GM21737 (cell line): ENCODE measurements around the gene PAX5.

Source experiments
- ATAC-seq: cut with Tn5 transposase; IDR thresholded peaks from one replicate; pipeline ENCODE4 v1.9.1; 2021; ENCODE audit warnings: mild to moderate bottlenecking, moderate library complexity; ENCODE audit not compliant: unreplicated experiment

The PAX5 gene

DNA sequence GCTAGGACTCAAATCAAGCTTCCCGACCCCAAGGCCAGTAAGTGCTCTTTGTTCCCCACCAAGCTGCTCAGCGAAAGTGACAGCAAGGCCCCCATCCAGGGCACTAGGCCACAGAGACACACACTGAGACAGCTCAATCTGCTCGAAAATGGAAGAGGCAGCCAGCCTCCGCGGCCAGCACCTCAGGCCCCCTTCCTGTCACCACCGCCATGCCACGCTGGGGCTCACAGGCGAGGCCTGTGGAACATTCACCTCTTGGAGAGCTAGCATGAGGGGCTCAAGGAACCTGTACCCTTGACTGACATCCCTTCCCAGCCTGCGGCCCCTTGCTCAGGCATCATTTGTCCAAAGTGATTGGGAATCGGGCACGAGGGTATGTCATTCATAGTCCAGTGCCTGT is 71.4 kb downstream of the PAX5 start:
- ATAC-seq = no peak

DNA sequence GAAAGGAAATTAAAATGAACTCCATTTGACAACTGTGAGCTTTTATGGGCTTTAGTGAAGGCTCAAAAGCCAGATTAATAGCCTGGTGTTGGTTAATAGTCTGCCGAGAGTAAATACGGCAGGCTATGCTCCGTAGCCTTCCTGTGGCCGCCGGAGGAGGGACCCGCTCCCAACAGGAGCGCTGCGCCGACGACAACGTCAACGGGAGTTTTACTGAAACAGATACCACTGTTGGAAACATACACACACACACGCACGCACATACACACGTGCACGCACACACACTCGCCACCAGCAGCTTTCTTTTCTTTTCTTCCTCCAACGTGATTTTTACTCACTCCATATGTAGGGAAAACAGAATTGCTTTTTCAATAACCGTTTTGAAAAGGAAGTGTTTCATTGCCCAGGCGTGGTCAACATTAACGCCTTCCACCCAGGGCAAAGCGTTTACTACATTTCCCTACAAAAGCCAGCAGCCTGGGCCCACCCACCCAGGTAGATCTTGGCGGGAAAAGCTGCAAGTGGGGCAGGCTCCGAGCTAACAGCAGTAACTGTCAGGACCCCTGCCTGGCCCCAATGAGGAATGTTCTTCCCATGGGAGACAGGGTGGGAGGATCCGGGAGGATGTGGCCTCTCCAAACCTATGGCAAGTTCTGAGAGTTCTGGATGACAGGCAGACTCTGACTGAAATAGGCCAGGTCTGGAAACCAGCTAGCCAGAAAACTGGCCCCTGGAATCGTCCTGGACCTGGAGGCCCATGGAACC is 72.3 kb downstream of the PAX5 start:
- ATAC-seq = no peak

DNA sequence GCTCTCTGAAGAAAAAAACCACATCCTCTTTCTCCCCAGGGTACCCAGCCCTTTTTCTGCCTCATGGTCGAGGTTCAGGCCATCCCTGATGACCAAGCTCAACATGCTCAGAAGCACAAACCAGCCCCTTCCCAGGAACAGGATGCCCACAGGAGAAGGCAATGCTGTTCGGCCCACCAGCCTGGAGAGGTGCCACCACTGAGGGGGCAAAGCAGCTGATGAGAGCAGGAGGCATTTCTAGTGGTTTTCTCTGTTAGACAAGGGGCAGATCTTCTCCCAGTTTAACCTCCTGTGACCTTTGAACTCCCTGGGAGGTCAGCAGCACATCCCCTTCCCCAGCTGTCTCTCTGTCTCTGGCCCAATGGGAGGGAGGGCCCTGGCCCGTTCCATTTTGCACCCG is 73.0 kb downstream of the PAX5 start:
- ATAC-seq = no peak

DNA sequence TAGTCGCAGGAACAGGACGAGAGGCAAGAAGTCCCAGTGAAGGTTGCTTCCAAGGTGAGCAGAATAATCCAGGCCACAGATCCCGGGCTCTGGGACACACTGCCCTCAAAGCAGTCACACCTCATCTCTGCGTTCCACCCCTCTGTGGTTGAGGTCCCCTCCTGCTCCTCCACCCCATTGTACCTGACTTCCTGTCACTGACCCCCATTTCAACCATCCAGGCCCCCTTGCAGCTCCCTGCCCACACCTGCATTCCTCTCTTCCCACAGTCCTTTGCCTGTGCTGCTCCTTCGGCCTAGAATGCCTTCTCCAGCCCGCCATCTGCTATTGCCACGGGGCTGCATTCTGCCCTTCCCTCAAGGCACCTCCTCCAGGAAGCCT is 73.5 kb downstream of the PAX5 start:
- ATAC-seq = no peak

DNA sequence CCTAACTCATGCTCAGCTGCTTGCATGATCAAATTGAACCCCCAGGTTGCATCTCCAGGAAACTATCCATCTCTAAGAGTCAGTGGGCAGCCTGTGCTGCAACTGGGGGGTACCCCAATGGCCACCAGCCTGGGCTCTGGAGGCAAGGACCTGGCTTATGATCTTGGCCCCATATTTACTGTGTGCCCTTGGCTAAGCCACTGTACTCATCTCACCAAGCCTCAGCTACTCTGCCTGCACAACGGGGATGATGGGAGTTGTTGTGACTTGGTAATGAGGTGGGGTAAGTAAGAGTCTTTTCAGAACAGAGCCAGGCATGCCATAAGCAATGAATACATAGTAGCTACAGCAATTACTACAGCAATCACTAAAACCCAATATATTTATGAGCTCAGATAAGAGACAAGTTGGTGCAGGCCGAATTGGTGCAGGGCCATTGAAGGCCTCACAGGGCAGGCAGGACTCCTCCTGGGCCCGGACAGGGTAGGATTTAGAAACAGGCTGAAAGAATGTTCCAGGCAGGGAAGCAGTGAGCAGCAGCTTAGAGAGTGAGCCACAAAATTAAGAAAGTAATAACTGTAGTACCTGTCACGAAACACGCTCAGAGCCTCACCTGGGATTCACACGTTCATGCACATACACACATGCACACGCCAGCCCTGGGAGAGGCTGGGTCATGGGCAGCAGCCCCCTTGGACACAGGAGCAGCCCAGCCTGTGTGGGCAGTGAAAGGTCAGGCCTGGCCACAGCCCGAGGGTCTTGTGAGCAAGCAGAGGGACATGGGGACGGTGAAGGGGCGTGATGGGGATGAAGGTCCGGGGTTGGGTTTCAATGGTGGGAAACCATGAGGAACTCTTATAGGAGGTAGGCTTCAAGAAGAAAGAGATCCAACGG is 74.1 kb downstream of the PAX5 start:
- ATAC-seq = no peak

DNA sequence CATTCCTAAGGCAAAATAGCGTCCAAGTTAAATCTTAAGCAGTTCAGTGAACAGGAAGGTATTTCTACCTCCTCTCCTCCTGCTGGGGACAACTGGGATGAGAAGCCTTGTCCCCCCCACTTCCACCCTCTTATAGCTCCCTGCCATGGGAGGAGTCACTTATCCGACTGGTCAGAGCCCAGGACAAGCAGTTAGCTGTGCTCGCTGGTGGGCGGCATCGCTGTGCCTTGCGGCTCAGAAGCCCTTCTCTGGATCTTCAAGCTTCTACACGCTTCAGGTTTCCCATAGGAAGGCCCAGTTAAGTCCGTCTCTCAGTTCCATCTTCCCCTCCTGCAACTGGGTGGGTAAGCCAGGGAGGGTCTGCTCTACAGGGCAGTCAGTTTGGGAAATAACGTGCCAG is 77.2 kb downstream of the PAX5 start:
- ATAC-seq = no peak

DNA sequence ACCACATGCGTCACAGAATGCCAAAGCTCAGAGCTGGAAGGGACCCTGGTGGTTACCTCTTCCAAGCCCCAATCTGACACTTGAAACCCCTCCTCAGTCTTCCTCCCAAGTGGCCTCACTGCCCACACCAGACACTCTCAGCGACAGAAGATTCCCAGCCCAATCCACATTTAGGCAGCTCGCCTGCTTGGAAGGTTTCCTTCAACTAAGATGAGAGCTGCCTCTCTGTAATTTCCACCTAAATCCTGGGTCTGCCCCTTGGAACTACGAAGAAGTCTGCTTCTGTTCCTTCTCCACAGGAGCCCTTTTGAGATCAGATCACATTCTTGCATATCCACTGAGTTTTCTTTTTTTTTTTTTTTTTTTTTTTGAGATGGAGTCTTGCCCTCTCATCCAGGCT is 83.7 kb downstream of the PAX5 start:
- ATAC-seq = no peak

DNA sequence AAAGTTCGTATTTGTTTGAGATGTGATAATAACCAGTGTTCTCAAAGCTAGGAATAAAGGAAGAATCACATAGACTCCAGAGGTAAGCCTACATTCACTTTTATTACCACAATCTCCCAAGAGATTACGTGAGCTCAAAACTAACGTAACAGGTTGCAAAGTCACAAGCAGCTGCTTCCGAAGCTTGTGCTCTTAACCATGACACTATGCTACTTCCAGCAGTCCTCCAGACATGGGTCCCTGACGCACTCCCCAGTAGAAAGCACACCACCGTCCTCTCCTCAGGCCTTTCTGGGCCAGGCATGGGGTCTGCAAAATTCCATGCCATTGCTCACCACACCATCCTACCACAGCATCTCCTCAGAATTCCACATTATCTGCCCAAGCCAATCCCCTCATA is 84.6 kb downstream of the PAX5 start:
- ATAC-seq = no peak

DNA sequence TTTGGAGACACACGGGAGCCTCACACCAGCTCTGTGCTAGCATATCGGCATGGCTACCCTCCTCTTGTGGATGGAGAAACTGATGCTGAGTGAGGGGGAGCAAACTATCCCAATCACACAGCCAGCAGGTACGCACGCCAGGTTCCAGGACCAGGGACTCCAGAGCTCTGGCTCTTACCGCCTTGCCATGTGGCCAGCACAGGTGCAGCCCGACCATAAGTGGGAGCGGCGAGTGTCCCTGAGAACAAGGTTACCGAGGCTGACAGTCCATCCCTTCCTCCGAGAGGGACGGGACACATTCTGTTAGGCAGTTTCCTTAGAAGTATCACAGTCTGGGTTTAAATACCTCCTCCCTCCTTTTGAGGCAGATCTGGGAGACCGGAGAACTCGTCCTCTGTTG is 86.0 kb downstream of the PAX5 start:
- no peak for ATAC-seq

DNA sequence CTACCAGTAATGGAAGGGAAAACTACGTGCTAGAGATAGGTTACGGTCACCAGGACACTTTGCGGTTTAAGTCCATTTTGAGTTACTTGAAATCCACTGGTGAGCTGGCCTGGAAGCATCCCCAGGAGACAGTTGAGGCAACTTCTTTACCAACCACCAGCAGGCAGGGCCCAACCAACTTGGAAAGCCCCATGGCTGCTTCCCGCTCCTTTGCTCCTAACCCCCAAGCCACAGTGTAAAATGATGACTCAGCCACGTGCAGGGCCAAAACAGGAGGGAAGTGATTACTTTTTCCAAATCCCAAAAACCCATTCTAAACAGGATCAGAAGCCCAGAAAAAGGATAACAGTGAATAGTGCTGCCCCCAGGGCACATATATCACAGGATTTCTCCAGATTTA is 87.4 kb downstream of the PAX5 start:
- ATAC-seq = no peak

DNA sequence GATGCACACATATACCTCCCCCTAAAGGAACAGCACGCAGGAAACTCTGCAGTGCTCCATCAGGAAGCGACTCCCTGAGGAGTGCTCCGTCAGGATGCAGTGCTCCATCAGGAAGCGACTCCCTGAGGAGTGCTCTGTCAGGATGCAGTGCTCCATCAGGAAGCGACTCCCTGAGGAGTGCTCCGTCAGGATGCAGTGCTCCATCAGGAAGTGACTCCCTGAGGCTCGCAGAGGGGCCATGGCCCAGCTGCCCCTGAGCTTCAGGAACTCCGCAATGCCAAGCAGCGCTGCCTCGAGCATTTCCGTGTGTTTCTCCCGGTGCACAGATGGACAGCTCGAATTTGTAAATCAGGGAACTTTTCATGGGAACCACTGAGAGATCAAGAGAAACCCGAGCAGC is 88.1 kb downstream of the PAX5 start:
- ATAC-seq = no peak

DNA sequence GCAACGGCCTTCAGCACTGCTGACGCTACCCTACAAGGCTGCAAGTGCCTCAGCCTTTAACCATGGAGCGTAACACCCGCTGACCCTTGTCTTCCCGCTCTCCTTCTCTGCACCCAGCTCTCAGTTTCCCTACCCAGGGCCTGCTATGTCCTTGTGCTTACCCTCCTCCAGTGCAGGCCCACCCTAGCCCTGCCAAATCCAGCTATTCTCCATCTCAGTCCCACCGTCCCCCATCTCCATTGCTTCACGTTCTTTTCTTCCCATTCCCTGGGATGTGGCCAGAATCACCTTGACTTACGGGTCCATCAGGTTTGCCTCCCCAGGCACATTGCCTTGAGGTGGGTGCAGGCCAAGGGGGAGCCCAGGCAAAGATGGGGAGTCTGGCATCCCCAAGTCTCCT is 91.2 kb downstream of the PAX5 start:
- no peak for ATAC-seq

DNA sequence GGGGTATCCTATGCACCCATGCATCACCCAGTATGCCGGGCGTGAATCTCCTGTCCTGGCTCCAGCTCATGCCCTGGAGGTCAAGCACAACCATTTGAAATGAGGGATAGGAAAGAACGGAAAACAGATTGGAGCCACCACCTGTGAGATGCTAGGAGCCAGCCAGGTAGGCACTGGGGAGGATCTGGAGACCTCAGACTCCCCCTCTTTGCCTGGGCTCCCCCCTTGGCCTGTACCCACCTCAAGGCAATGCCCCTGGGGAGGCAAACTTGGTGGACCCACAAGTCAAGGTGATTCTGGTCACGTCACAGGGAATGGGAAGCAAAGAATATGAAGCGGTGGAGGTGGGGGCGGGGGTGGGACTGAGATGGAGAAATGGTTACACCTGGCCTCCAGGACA is 92.6 kb downstream of the PAX5 start:
- no peak for ATAC-seq

DNA sequence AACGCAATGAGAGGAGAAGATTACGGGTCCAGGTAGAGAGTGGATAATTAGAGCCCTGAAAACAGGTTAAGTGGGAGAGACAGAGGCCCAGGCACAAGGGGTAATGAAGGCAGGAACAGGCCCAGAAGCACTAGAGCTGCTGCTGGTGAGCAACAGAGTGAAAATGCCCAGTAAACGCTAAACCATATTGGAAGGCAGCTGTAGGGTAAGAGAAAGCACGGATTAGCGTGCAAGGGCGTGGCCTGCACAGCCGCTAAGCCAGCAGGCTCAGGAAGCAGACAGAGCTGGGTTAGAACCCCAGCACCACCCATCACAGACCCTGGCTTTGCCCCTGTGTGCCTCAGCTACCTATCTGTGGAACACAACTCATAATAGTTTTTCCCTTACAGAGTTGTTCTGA is 93.2 kb downstream of the PAX5 start:
- no peak for ATAC-seq

DNA sequence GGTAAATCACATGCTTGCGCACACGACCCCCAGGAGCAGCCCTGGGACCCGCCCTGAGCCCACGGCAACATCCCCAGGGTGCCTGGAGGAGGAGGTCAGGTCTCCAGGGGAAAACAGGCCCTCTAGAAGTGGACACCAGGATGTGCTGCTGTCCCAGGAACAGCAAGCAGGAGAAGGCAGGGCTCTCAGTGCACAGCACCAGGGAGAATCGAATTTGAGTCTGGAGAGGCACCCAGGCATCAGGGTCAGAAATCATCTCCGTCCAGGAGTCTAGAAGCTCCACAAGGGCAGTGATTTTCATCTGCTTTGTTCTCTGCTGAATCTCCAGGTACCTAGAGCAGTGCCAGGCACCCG is 93.6 kb downstream of the PAX5 start:
- no peak for ATAC-seq

DNA sequence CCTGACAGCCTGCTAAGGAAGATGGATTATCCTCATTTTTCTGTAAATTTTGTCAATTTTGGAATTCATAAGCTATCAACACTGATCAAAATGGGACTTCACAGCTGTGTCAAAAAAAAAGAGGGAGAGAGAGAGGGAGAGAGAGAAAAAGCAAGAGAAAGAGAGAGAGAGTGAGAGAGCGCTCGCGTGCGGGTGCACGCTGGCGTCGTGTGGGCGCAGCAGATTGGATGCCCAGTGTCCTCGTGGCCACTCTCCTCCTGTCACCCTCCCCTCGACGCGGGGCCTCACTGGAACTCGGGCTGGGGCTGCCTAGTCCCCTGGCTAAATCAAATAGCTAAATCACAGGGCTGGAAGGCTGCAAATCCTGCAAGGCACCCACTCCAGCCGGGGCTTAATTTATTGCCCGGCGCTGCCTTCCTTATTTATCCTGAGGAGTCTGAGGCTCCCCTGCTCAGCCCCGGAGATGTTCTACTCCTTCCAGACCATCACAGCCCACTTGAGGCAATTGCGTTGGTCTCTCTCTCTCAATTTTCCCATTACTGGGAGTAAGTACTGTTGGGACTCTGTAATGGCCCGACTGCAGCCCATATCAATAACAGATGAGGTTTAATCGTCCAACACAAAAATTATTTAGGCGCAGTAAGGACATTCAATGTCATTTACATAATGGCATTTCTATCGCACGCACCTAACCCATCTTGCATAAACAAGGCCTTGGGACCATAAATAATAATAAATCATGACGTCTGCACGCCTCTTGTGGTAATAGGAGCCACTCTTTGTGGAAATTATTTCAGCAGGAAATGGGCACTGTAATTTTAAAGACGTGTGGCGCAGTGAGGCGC is 94.2 kb downstream of the PAX5 start:
- no peak for ATAC-seq

DNA sequence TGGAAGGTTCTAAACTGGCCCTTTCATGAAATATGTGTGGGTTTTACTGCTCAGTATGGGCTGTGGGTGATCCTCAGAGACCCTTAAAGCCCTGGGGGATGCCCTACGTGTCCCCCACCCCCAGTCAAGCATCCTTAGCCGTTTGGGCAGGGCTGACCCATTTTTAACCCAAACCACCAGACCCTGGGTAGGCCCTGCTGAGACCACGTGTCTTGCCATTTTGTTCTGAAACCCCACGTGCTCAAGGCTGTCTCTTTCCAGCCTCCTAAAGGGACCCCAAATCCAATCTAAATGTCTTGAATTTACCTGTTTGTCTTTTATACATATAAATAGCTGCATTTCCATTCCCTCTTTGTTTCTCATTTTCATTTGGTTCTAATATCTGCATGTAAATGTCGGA is 94.9 kb downstream of the PAX5 start:
- ATAC-seq = no peak

DNA sequence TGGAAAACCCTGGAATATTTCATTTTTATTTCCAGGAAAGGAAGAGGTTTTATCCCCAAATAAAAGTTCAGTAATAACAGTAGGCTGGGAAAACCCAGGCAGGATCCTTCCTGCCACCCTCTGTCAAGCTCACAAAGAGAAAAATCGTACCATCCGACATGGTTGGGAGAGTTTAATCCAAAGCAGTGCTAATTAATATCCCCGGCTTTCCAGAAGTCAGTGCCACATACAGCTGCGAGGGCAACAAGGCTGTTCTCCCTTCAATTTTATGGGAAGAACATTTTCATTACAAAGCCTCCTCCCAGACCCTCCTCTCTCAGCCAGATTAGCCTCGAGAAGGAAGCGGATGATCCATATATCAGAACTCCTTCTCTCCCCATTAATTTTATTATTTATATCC is 95.5 kb downstream of the PAX5 start:
- ATAC-seq = no peak

DNA sequence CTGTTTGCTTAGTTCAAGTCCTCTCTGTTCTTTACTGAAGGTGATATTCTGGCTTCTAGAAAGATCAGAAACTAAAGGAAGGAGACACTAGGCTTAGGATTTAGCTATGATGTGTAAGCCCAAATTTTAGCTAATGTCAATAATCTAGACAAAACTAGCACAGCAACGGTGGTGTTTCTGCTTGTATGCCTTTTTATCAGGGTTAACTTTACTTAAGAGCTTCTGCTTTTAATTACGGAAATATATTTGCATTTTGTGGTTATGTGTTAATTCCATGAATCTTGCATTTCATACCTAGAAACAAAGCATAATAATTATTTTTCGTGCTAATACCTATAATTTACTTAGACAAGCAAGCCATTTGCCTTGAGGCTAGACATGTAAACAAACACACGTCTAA is 96.1 kb downstream of the PAX5 start:
- ATAC-seq = no peak

DNA sequence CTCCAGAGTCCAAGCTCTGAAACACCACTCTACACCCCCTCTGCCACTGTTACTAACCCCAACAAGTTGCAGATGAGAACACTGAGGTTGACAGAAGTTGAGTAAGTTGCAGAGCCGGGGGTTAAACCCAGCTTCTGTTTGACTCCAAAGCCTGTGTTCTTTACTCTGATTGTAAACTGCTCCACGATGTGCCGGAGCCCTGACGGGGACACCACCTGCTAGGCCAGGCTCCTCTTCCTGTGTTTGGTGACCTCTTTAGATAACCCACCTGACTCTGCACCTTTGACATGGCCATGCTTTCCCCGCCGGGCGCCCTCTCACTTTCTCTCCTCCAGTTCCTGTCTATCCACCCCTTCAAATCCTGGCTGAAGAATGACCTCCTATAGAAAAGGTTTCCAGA is 96.7 kb downstream of the PAX5 start:
- no peak for ATAC-seq

DNA sequence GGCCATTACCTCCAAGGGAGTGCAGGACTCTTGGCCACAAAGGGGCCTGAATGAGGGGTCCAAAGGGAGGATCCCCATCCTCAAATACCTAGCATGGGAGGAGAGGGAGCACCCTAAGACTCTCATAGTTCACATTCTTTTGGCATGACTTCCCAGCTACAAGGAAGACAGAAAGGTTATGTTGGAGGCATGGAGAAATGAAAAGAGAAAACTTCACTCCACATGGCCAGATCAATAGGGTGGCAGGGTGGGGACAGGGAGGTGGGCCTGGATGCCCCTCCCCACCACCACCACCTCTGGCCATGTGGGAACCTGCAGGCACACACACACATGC is 97.6 kb downstream of the PAX5 start:
- no peak for ATAC-seq
